H1 (cell line): ENCODE results near the gene PHKA1. TPM values are rescaled to one million over a fixed set of nuclear protein-coding genes. Genes with fewer than 3 reads are reported as not detected.

Source experiments
- CTCF ChIA-PET: fragments of 300-600 bp; sonication (Branson Sonifier 250); formaldehyde crosslinking; loops from one replicate; lab custom pipeline; 2021; ENCODE audit not compliant: partially characterized antibody; lab: Charles Lee
- POLR2A ChIA-PET: fragments of 300-600 bp; sonication (Branson Sonifier 250); formaldehyde crosslinking; loops from one replicate; lab custom pipeline; 2021; ENCODE audit warnings: inconsistent platforms; ENCODE audit not compliant: partially characterized antibody; lab: Charles Lee
- DNase-seq, 2 experiments: peaks; one replicate each; pipeline versions ENCODE4 v3.0.0 to v3.0.0-alpha.2; 2010 to 2022; ENCODE audit warnings: low spot score in 2 of 2, low read depth in 1 of 2, mixed read lengths in 1 of 2
- FAIRE-seq: peaks from 2 replicates; lab custom pipeline; 2011; peaks lifted over from hg19 to GRCh38; lab: Jason Lieb, UNC
- H2AFZ ChIP-seq: 2 replicates; pipeline ENCODE4 v1.8.1; 2012; ENCODE audit warnings: low read length, inconsistent platforms
- H2AK5ac ChIP-seq: 2 replicates; pipeline ENCODE4 v1.6.1; 2013; ENCODE audit warnings: low read depth, low read length
- H2BK120ac ChIP-seq: replicated peaks from 2 replicates; pipeline ENCODE3; 2013; ENCODE audit warnings: low read depth, low read length, inconsistent platforms
- H2BK12ac ChIP-seq: 2 replicates; pipeline ENCODE4 v1.6.1; 2013; ENCODE audit warnings: low read depth, low read length
- H2BK15ac ChIP-seq: 2 replicates; pipeline ENCODE4 v1.6.1; 2013; ENCODE audit warnings: low read length
- H2BK20ac ChIP-seq: 2 replicates; pipeline ENCODE4 v1.6.1; 2013; ENCODE audit warnings: low read length
- H2BK5ac ChIP-seq: 2 replicates; pipeline ENCODE4 v1.6.1; 2013; ENCODE audit warnings: low read depth, low read length
- H3K14ac ChIP-seq: 2 replicates; pipeline ENCODE4 v1.6.1; 2013; ENCODE audit warnings: inconsistent platforms; ENCODE audit not compliant: insufficient read length
- H3K18ac ChIP-seq: 2 replicates; pipeline ENCODE4 v1.6.1; 2013; ENCODE audit warnings: low read length; ENCODE audit errors: extremely low read depth
- H3K23ac ChIP-seq: 2 replicates; pipeline ENCODE4 v1.6.1; 2013; ENCODE audit warnings: inconsistent platforms; ENCODE audit not compliant: insufficient read length
- H3K23me2 ChIP-seq: 2 replicates; pipeline ENCODE4 v1.6.1; 2013; ENCODE audit warnings: low read depth, low read length
- H3K27ac ChIP-seq: 2 replicates; pipeline ENCODE4 v1.6.1; 2011; ENCODE audit warnings: low read depth, low read length, inconsistent platforms
- H3K27me3 ChIP-seq, 4 experiments: replicated peaks in 1 of 4; 1 replicate in 1 of 4; 2 replicates in 3 of 4; pipeline versions ENCODE4 v1.6.1 to v1.8.1; 2011 to 2013; ENCODE audit warnings: low read length in 3 of 4, mild to moderate bottlenecking in 3 of 4, inconsistent platforms in 2 of 4, mixed read lengths in 2 of 4, moderate library complexity in 1 of 4; ENCODE audit not compliant: control insufficient read depth in 3 of 4, insufficient read depth in 3 of 4; ENCODE audit errors: extremely low read depth in 1 of 4
- H3K36me3 ChIP-seq, 4 experiments: 2 replicates each; pipeline versions ENCODE4 v1.6.1 to v1.8.1; 2011 to 2013; ENCODE audit warnings: mild to moderate bottlenecking in 4 of 4, low read length in 3 of 4, moderate library complexity in 2 of 4, control low read depth in 1 of 4, inconsistent platforms in 1 of 4; ENCODE audit not compliant: insufficient read depth in 4 of 4, control insufficient read depth in 2 of 4
- H3K4ac ChIP-seq: replicated peaks from 2 replicates; pipeline ENCODE3; 2013; ENCODE audit warnings: low read length, low read depth, mixed read lengths, inconsistent platforms; ENCODE audit not compliant: insufficient read length
- H3K4me1 ChIP-seq, 4 experiments: replicated peaks in 1 of 4; 1 replicate in 1 of 4; 2 replicates in 3 of 4; pipeline versions ENCODE4 v1.6.1 to v1.8.1; 2011 to 2013; ENCODE audit warnings: low read length in 3 of 4, inconsistent platforms in 2 of 4, mixed read lengths in 1 of 4; ENCODE audit not compliant: insufficient read depth in 4 of 4, control insufficient read depth in 3 of 4
- H3K4me2 ChIP-seq, 2 experiments: 2 replicates each; pipeline versions ENCODE4 v1.6.1 to v1.8.1; 2011 to 2013; ENCODE audit warnings: low read depth in 2 of 2, low read length in 2 of 2, control low read depth in 1 of 2, inconsistent platforms in 1 of 2, mild to moderate bottlenecking in 1 of 2; ENCODE audit not compliant: insufficient read depth in 1 of 2
- H3K4me3 ChIP-seq, 4 experiments: fragments of 200-600, 300-600 bp in 1 of 4; sonication (generic), shearing (Covaris generic), sonication (Bioruptor Twin) in 1 of 4; 2 replicates each; pipeline versions ENCODE4 v1.5.1 to v1.8.1; 2011 to 2016; ENCODE audit warnings: low read length in 4 of 4, low read depth in 3 of 4, control low read depth in 2 of 4, inconsistent platforms in 2 of 4, mild to moderate bottlenecking in 2 of 4, mixed read lengths in 1 of 4, moderate library complexity in 1 of 4; ENCODE audit not compliant: insufficient read depth in 2 of 4; ENCODE audit errors: extremely low read depth in 1 of 4
- H3K56ac ChIP-seq: replicated peaks from 2 replicates; pipeline ENCODE3; 2013; ENCODE audit warnings: low read depth, mild to moderate bottlenecking, mixed read lengths, low read length, inconsistent platforms; ENCODE audit not compliant: insufficient read length
- H3K79me1 ChIP-seq: 2 replicates; pipeline ENCODE4 v1.6.1; 2013; ENCODE audit warnings: low read depth, low read length, control low read depth
- H3K79me2 ChIP-seq, 2 experiments: 2 replicates each; pipeline versions ENCODE4 v1.6.1 to v1.8.1; 2012 to 2013; ENCODE audit warnings: low read length in 2 of 2, mild to moderate bottlenecking in 2 of 2, inconsistent platforms in 1 of 2; ENCODE audit not compliant: insufficient read depth in 2 of 2, control insufficient read depth in 1 of 2
- H3K9ac ChIP-seq, 4 experiments: replicated peaks in 1 of 4; 1 replicate in 1 of 4; 2 replicates in 3 of 4; pipeline versions ENCODE4 v1.6.1 to v1.8.1; 2011 to 2013; ENCODE audit warnings: low read depth in 3 of 4, low read length in 3 of 4, control low read depth in 2 of 4, mild to moderate bottlenecking in 2 of 4, moderate library complexity in 2 of 4, inconsistent platforms in 1 of 4; ENCODE audit errors: extremely low read depth in 1 of 4
- H3K9me3 ChIP-seq, 2 experiments: 2 replicates each; pipeline versions ENCODE4 v1.6.1 to v1.8.1; 2012 to 2013; ENCODE audit warnings: mild to moderate bottlenecking in 2 of 2, moderate library complexity in 2 of 2, control low read depth in 1 of 2, inconsistent platforms in 1 of 2, low read depth in 1 of 2, low read length in 1 of 2, mixed read lengths in 1 of 2; ENCODE audit not compliant: insufficient read depth in 2 of 2
- H4K20me1 ChIP-seq, 2 experiments: replicated peaks in 1 of 2; 2 replicates each; pipeline versions ENCODE3 to v1.8.1; 2011 to 2013; ENCODE audit warnings: inconsistent platforms in 2 of 2, low read length in 2 of 2, mild to moderate bottlenecking in 1 of 2; ENCODE audit not compliant: insufficient read depth in 2 of 2, control insufficient read depth in 1 of 2
- H4K5ac ChIP-seq: 2 replicates; pipeline ENCODE4 v1.6.1; 2013; ENCODE audit warnings: low read length, low read depth, mixed read lengths, inconsistent platforms; ENCODE audit not compliant: insufficient read length
- H4K8ac ChIP-seq: 2 replicates; pipeline ENCODE4 v1.8.0; 2013; ENCODE audit warnings: mild to moderate bottlenecking, moderate library complexity, low read length, inconsistent platforms; ENCODE audit not compliant: insufficient read depth; ENCODE audit errors: extremely low read depth
- H4K91ac ChIP-seq: replicated peaks from 2 replicates; pipeline ENCODE3; 2013; ENCODE audit warnings: low read length, mixed read lengths, inconsistent platforms; ENCODE audit not compliant: insufficient read length
- CBX8 ChIP-seq: fragments of 300-800, 300-1000 bp; sonication (generic); IDR thresholded peaks from 2 replicates; pipeline ENCODE4 v1.7.1; 2016; ENCODE audit warnings: low read depth, low read length, borderline replicate concordance
- WGBS, 2 experiments: shearing (Covaris generic) in 1 of 2; methylation state at CpG; one replicate each; pipeline versions ENCODE4 v1.1.6 to v1.1.7; 2013 to 2015; ENCODE audit warnings: low lambda C conversion rate in 2 of 2, mixed read lengths in 2 of 2, inconsistent platforms in 1 of 2, low coverage in 1 of 2, missing lambda C conversion rate in 1 of 2; ENCODE audit not compliant: insufficient replicate concordance in 2 of 2, insufficient coverage in 1 of 2, insufficient read length in 1 of 2; ENCODE audit errors: extremely low coverage in 1 of 2, missing lambda C conversion rate in 1 of 2; 5-methylcytosine and 5-hydroxymethylcytosine counted together
- polyA plus RNA-seq, 7 experiments: library from polyadenylated mRNA; depleted of rRNA in 3 of 7; stranded (reverse) in 5 of 7; unstranded in 2 of 7; fragments of >200 nt in 5 of 7; fragments of 200-250 nt in 2 of 7; gene quantifications; 1 replicate in 5 of 7; 2 replicates in 1 of 7; 4 replicates in 1 of 7; pipeline versions ENCODE4 v1.2.1 to v1.2.3, GENCODE V29; 2011 to 2013; ENCODE audit warnings: missing spikeins in 2 of 7, mixed read lengths in 2 of 7
- total RNA-seq: library from RNA; stranded (reverse); fragmentation: NEBNext Ultra II Directional; extraction: Animal tissue kit (Norgen Biotek cat#: 25700); gene quantifications from 2 replicates; pipeline ENCODE4 v1.2.1, GENCODE V29; 2021

The PHKA1 gene
- total and polyA plus RNA-seq, 2 of the 8 experiments (the other 6 are each of a cell fraction or from before 2014, with no cell fraction given), result 4.2 to 7.2 TPM

GRCh38 chrX:72683631-72684030, 30.5 kb downstream of the PHKA1 start:
- no peak overlapping the region for H4K5ac ChIP-seq
- DNase-seq (no peak), FAIRE-seq (no peak)
- H3K14ac ChIP-seq, result no peak overlapping the region
- H3K79me2 ChIP-seq, result no peaks in the 10 kb centered on the region
- no peak overlapping the region for H4K8ac ChIP-seq
- no peak overlapping the region for H3K4me2 ChIP-seq
- POLR2A ChIA-PET, result no interaction called here
- no peaks in the 10 kb centered on the region; a peak in 1 of 8 replicates for H3K36me3 ChIP-seq
- H3K18ac ChIP-seq, result no peak overlapping the region
- H3K79me1 ChIP-seq, result no peaks in the 10 kb centered on the region
- H3K23me2 ChIP-seq, result no peaks in the 10 kb centered on the region
- H2BK15ac ChIP-seq, result no peak overlapping the region
- H2AFZ ChIP-seq, result no peak overlapping the region
- no peak overlapping the region for H3K4me3 ChIP-seq
- H2BK120ac ChIP-seq, result no peak overlapping the region
- H3K4me1 ChIP-seq, result no peaks in the 10 kb centered on the region
- no peaks in the 10 kb centered on the region for H3K9me3 ChIP-seq
- no peak overlapping the region for H3K23ac ChIP-seq
- WGBS, 2 experiments, result 78% methylated on average over 1 of the region's 1 CpG; no CpG with 5 or more reads in 1 of the 2 experiments
- H3K4ac ChIP-seq, result no peak overlapping the region
- no peak overlapping the region for H2BK5ac ChIP-seq
- H3K27ac ChIP-seq, result no peak overlapping the region
- H2BK12ac ChIP-seq, result no peak overlapping the region
- H2BK20ac ChIP-seq, result no peak overlapping the region
- no peaks in the 10 kb centered on the region for H3K27me3 ChIP-seq
- H2AK5ac ChIP-seq, result no peak overlapping the region
- no peaks in the 10 kb centered on the region for H4K20me1 ChIP-seq
- H3K9ac ChIP-seq, result no peak overlapping the region
- H4K91ac ChIP-seq, result no peak overlapping the region
- CTCF ChIA-PET, result interaction anchor here (0.6 kb wide), 1 partner anchor 143 kb away, joined by 4 read pairs; no protein-coding TSS in a partner anchor
- no peak overlapping the region for H3K56ac ChIP-seq
- TF ChIP-seq CBX8, result no peak
